Coronary artery (tissue), 2 donors: ENCODE results near the gene NOTCH2.

Experiments
- DNase-seq: peaks from one replicate; pipeline ENCODE4 v3.0.0-alpha.2; 2017; ENCODE audit warnings: low spot score
- H3K27ac ChIP-seq, 2 donors: fragments of 200-600 bp; sonication (generic); one replicate each; pipeline ENCODE4 v1.5.1; 2016 to 2019
- H3K4me3 ChIP-seq: fragments of 200-600 bp; sonication (generic); 2 replicates; pipeline ENCODE4 v1.5.1; 2016; ENCODE audit warnings: mild to moderate bottlenecking, moderate library complexity
- CTCF ChIP-seq: fragments of 200-600 bp; sonication (generic); IDR thresholded peaks from one replicate; pipeline ENCODE4 v1.5.1; 2019; ENCODE audit warnings: antibody characterized with exemption

The NOTCH2 gene

GRCh38 chr1:119908661-119909060, 160.8 kb downstream of the NOTCH2 start:
- Histone ChIP-seq H3K4me3 (no peak overlapping the region), H3K27ac (no peak overlapping the region)

DNA sequence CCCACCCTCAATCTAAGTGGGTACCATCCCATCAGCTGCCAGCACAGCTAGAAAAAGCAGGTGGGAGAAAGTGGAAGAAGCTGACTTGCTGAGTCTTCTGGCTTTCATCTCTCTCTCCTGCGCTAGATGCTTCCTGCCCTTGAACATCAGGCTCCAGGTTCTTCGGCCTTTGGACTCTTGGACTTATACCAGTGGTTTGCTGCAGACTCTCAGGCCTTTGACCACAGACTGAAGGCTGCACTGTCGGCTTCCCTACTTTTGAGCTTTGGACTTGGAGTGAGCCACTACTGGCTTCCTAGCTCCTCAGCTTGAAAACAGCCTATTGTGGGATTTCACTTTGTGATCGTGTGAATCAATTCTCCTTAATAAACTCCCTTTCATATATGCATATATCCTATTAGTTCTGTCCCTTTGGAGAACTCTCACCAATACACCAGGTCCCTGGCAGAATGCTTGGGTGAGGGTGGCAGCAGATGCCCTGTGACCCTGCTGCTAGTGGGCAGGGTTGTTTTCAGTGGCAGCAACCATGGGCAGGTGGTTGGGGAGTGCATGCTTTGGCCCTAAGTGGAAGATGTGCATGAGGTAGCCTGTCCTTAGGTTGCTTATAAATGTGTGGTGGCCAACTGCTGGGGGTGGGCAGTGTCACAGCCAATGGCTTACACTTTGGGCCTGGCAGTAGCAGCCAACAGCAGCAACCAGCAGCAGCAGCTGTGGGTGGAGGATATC, 162.4 kb downstream of the NOTCH2 start:
- no peak for TF ChIP-seq CTCF
- DNase-seq = no peak
- Histone ChIP-seq H3K27ac (no peak overlapping the region), H3K4me3 (no peak overlapping the region)

More at GRCh38 chr1:119908661-119909060, 160.8 kb downstream of the NOTCH2 start:
- DNase-seq = no peak
- TF ChIP-seq CTCF = no peak

DNA sequence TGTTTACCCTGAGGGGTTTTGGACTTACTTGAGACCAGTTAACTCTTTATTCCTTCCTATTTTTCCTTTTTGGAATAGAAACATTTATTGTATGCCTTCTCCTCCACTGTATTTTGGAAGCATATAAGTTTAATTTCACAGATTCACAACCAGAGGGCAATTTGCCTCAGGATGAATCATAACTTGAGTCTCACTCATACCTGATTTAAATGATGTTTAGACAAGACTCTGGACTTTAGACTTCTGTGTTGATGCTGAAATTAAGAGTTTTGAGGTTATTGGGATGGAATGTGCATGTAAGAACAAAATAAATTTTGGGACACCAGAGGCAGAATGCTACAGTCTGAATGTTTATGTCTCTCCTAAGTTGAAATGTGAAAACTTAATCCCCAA, 166.0 kb downstream of the NOTCH2 start:
- DNase-seq = no peak
- H3K4me3 ChIP-seq = no peak overlapping the region
- no peak overlapping the region for H3K27ac ChIP-seq
- TF ChIP-seq CTCF = no peak

DNA sequence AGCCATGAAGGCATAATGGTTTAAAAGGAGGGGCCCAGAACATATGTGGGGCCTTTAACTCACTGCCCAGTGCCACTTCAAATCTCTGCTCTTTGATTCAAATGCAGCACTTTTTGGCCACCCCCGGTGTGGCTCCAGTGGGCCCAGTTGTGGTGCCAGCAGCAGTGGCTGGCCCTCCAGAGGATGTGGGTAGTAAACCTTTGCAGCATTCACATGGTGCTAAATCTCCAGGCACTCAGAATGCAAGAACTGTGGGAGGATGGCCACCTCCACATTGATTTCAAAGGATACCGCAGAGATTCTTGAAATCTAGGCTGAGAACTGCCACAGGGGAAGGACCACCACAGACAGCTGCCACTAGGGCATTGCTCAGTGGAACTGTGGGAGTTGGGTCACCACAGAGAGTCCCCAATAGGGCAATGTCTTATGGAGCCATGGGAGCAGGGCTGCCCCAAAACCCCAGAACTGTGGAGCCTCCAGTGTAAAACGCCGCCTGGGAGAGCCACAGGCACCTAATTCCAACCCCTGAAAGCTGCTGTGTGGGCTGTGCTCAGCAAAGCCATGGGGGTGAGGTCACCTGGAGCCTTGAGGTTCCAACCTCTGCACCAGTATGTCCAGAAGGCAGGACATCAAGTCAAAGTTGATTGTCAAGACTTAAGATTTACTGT, 166.6 kb downstream of the NOTCH2 start:
- TF ChIP-seq CTCF = no peak
- no peak for DNase-seq
- Histone ChIP-seq H3K27ac (no peak overlapping the region), H3K4me3 (no peak overlapping the region)

DNA sequence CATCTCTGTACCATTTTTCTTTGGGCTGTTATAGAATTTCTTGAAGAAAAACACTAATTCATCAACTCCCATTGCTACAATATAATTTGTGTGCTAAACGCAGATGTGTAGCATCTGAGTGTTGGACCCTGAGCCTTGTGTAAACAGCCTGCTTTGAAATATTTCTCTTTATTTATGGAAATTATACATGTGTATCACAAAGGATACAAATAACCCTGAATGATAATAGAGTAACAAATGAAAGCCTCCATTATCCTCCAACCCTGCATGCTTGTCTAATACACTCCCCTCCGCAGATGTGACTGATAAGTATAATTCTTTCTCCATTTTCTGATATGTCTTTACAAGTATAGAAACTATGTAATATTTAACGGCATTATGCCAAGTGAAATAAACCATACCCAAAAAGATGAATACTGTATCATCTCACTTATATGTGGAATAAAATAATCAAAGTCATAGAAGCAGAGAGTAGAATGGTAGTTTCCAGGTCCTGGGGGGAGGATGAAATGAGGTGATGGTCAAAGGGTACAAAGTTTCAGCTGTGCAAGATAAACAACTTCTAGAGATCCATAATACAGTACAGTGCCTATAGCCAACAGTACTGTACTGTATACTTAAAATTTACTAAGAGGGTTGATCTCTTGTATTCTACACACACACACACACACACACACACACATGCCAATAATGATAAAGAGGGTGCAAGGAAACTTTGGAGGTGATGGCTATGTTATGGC, 170.3 kb downstream of the NOTCH2 start:
- no peak overlapping the region for H3K27ac ChIP-seq
- TF ChIP-seq CTCF = no peak
- no peak overlapping the region for H3K4me3 ChIP-seq
- no peak for DNase-seq

DNA sequence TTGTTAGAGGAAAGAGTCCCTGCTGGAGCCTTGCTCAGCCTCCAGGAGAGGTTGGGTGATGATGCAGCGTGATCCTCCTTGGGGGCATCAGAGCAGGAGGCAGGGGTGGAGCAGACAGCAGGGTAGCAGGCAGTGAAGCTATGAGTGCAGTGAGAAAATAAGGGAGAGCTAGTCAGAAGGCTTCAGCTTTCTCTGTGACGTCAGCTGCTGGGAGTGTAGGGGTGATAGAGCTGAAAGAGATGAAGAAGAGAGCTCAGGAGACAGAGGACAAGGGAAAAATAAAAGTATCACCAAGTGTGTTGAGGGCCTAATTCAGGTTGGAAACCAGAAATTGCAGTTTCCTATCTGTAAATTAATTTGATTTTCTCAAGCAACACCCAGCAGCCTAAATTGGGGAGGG, 170.9 kb downstream of the NOTCH2 start:
- Histone ChIP-seq H3K27ac (no peak overlapping the region), H3K4me3 (no peak overlapping the region)
- no peak for TF ChIP-seq CTCF
- DNase-seq = no peak
